Medulla oblongata (tissue), 1 donor: Measurements from ENCODE around the gene PAN3.
"Not testable (repeated sequence)": the region's sequence is repeated elsewhere in the genome, so short reads cannot be mapped to it uniquely, and the experiment has no call there.

ENCODE experiments used
- DNase-seq: peaks from one replicate; pipeline ENCODE4 v3.0.0-alpha.2; 2015; ENCODE audit errors: extremely low spot score

The PAN3 gene, protein sequence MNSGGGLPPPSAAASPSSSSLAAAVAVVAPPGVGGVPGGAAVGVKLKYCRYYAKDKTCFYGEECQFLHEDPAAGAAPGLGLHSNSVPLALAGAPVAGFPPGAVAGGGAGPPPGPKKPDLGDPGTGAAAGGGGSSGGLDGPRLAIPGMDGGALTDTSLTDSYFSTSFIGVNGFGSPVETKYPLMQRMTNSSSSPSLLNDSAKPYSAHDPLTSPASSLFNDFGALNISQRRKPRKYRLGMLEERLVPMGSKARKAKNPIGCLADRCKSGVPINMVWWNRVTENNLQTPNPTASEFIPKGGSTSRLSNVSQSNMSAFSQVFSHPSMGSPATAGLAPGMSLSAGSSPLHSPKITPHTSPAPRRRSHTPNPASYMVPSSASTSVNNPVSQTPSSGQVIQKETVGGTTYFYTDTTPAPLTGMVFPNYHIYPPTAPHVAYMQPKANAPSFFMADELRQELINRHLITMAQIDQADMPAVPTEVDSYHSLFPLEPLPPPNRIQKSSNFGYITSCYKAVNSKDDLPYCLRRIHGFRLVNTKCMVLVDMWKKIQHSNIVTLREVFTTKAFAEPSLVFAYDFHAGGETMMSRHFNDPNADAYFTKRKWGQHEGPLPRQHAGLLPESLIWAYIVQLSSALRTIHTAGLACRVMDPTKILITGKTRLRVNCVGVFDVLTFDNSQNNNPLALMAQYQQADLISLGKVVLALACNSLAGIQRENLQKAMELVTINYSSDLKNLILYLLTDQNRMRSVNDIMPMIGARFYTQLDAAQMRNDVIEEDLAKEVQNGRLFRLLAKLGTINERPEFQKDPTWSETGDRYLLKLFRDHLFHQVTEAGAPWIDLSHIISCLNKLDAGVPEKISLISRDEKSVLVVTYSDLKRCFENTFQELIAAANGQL

DNA sequence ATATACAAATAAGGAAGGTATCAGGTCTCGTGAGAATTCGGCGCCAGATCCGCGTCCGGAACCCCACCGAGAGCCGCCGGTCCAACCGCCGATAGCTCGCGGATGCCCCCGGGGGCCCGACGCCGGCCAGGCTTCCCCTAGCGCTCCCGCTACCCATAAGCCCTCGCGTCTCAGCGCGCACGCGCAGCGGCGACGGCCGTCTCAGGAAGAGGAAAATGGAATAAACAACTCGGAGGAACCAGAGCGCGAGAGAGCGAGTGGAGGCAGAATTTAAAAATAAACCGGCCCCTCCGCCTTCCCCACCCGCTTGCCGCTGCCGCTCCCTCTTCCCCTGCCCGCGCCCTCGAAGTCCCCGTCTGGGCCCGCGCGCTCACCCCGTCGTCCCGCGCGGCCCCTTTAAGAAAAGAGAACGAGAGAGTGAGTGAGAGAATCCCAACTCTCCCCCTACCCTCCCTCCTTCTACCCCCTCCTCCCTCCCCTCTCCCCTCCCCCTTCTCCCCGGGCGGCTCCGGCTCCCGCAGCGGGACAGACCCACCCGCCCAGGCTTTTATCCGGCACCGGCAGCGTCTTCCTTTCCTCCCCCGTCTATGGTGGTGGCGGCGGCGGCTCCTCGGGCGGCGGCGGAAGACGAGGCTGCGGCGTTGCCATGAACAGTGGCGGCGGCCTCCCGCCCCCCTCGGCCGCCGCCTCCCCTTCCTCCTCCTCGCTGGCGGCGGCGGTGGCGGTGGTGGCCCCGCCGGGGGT lies at the start of gene PAN3:
Gene PAN3, plus strand, starts transcription at position 534 of the 744 bp plus-strand sequence. Its CDS starts 113 bp downstream, at position 647.
- peak; percentile 92 for DNase-seq

DNA sequence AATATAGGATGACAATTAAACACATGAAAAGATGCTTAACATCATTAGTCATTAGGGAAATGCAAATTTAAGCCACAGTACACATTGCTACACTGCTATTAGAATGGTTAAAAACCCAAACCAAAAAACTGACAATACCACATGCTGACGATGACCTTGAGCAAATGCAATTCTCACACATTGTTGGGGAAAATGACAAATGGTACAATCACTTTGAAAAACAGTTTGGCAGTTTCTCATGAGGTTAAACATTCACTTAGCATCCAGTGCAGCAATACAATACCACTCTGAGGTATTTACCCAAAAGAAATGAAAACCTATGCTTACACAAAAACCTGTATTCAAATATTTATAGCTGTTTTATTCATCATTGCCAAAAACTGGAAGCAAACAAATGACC lies 49.3 kb upstream of the PAN3 start:
- DNase-seq = no peak

- no peak for DNase-seq
Measured at GRCh38 chr13:28092431-28092830, 45.9 kb upstream of the PAN3 start.

DNA sequence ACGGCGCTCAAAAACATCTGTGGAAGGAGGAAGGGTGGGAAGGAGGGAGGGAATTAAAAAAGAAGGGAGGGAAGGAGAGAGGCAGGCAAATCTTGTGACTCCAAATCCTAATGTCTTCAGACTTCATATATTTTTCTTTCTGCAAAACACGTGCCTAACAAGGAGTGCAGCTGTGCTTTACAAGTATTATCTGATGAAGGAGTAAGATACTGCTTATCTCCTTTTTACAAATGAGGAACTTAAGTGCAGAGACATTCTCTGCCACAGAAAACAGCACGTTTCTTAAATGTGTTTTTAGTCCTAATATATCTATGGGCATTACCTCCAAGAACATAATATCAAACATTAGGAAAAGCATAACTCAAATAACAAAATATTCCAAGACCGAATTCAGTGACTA lies 44.5 kb upstream of the PAN3 start:
- DNase-seq = no peak

GRCh38 chr13:28094306-28094705 lies 44.0 kb upstream of the PAN3 start:
- DNase-seq = no peak

- no peak for DNase-seq
Measured at GRCh38 chr13:28097503-28097902, 40.8 kb upstream of the PAN3 start.

DNA sequence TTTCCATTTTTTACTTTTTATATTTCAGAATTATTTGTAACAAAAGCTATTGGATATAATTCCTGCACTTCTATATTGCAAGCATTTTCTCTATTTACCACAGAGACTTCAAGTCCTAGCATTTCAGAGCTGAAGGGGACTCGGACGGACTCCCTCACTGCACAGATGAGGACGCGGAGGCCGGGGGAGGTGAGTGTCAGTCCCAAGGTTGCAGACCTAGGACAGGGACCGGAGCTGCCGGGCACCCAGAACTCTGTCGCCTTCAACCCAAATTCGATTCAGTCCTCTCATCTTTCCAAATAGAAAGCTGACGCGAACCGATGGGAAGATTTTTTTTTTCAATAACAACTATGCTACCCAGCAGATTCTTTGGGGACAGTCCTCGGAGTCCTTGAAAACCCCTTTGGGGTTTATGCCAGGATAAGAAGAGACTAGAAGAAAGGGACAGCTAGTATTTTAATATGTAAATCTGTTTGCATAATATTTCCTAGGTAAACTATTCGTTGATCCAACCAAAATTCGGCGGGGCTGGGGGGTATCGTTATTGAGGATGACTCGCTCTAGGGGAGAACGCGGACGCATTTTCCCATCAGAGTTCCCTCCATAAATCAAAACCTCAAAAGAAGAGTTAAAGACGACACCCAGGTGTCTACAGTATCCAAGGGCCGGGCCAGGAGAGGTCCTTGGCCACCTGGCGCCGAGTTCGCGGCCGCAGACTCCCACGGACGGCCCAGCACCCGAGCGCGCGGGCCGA lies 38.8 kb upstream of the PAN3 start:
- no peak for DNase-seq

- peak; percentile 12 for DNase-seq
Measured at GRCh38 chr13:28100150-28101121, 37.9 kb upstream of the PAN3 start, which contains the start of gene FLT3. Gene FLT3, minus strand, starts transcription at chr13:28100576. Its CDS starts 66 bp downstream, at chr13:28100510.

DNA sequence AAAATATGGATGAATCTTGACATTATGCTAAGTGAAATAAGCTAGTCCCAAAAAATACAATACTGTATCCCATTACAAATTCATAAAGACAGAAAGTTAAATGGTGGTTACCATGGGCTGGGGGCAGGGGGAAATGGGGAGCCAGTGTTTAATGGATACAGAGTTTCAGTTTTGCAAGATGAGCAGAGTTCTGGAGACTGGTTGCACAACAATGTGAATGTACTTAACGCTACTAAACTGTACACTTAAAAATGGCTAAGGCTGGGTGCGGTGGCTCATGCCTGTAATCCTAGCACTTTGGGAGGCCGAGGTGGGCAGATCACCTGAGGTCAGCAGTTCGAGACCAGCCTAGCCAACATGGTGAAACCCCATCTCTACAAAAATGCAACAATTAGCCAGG lies 36.5 kb upstream of the PAN3 start:
- DNase-seq = not testable (repeated sequence)

DNA sequence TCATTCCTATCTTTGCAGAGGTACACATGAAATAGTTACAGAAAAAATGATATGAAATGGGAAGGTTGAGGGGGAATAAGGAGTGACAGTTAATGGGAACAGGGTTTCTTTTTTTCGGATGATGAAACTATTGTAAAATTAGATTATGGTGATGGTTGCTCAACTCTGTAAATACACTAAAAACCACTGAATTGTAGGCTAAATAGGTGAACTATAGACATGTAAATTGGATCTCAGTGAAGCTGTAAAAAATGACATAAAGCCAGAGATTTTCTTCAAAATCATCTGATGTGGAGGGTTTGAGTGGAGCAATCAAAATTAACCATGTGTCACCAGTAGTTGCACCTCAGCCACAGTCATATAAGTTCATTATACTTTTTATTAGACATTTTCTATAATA lies 31.4 kb upstream of the PAN3 start:
- no peak for DNase-seq

DNA sequence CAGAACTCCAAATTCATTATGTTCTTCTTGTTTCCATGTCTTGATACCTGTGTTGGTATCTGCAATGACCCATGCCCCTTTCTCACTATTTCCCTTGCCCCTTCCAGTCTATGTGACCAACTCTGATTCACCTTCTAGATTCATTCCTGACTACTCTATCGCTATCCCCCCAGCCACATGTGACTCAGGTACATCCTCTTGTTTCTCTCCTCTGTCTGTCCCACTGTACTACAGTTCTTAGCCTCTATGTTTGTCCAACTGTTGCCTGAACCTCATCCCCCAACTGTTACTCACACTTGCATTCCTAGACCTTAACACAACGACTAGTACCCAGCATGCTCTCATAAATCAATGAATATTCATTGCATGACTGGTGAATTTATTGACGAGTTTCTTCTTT lies 27.9 kb upstream of the PAN3 start:
- DNase-seq = no peak

GRCh38 chr13:28116736-28117135 lies 21.6 kb upstream of the PAN3 start:
- no peak for DNase-seq

- DNase-seq = peak; percentile 27
Measured at GRCh38 chr13:28117689-28118377, 20.5 kb upstream of the PAN3 start.

- no peak for DNase-seq
Measured at GRCh38 chr13:28120317-28120716, 18.0 kb upstream of the PAN3 start.

DNA sequence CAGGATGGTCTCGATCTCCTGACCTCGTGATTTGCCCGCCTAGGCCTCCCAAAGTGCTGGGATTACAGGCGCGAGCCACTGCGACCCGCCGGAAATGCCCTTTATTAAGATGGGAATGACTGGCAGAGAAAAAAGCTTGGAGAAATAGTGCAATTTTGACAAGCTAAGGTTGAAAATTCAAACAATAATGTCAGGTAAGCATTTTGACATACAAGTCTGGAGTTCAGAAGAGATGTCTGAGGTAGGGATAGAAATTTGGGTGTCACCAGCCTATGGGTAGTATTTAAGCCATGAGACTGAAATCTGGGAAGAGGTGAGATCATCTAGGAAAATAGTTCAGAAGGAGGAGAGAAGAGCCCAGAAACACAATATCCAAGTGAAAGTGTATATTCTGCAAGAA lies 17.1 kb upstream of the PAN3 start:
- DNase-seq = no peak

DNA sequence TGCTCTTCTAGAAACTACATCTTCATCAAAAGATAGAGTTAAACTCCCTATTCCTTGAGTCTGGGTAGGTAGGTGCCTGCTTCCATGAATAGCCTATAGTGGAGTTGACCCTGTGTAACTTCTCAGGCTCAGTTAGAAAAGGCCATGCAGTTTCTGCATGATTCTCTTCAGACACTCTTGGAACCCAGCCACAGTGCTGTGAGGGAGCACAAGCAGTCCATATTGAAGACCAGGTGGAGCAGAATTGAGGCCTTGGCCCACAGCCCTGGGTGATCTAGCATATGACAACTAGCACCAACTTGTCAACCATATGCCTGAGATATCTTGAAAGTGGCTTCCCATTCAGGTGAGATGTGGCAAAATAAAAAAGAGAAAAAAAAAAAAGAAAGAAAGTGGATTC lies 10.3 kb upstream of the PAN3 start:
- DNase-seq = no peak

- no peak for DNase-seq
Measured at GRCh38 chr13:28128926-28129325, 9.4 kb upstream of the PAN3 start.

- no peak for DNase-seq
Measured at GRCh38 chr13:28129911-28130693, 8.2 kb upstream of the PAN3 start.

DNA sequence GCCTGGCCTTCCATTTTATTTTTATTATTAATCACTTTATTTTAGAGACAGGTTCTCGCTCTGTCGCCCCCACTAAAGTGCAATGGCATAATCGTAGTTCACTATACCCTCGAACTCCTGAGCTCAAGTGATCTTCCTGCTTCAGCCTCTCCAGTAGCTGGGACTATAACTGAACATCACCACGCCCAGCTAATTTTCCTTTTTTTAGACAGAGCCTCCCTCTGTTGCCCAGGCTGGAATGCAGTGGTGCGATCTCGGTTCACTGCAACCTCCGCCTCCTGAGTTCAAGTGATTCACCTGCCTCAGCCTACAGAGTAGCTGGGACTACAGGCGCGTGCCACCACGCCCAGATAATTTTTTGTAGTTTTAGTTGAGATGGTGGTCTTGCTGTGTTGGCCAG lies 6.7 kb upstream of the PAN3 start:
- no peak for DNase-seq
